Measurements from ENCODE around the gene ANKRD26. TPM values are rescaled to one million over a fixed set of nuclear protein-coding genes. Genes with fewer than 3 reads are reported as not detected.
A peak's percentile ranks its signal among the peaks of the same experiment; 100 is the strongest.

The ANKRD26 gene
- total and polyA plus RNA-seq, 9 of the 15 experiments (the other 6 are each of a cell fraction or from before 2014, with no cell fraction given), result 2.3 to 12.3 (median 4.9) TPM

DNA sequence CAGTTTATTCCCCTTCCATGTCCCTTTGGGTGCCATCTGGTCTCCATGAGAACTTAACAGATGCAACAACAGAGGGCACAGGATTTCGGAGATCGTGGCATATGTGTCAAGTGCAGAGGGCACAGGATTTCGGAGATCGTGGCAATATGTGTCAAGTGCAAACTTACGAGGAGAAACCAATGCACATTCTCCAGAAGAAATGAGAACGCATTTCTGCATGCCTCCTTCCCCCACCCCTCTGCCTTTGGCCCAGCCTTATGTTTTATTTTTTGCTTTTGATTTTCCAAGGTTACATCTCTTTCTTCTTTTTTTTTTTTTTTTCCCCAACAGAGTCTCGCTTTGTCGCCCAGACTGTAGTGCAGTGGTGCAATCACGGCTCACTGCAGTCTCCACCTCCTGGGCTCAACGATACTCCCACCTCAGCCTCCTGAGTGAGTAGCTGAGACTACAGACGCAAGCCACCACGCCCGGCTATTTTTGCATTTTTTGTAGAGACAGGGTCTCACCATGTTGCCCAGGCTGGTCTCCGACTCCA, 586 bp upstream of the ANKRD26 start (continued):
- TF ChIP-seq, protein P1, sequence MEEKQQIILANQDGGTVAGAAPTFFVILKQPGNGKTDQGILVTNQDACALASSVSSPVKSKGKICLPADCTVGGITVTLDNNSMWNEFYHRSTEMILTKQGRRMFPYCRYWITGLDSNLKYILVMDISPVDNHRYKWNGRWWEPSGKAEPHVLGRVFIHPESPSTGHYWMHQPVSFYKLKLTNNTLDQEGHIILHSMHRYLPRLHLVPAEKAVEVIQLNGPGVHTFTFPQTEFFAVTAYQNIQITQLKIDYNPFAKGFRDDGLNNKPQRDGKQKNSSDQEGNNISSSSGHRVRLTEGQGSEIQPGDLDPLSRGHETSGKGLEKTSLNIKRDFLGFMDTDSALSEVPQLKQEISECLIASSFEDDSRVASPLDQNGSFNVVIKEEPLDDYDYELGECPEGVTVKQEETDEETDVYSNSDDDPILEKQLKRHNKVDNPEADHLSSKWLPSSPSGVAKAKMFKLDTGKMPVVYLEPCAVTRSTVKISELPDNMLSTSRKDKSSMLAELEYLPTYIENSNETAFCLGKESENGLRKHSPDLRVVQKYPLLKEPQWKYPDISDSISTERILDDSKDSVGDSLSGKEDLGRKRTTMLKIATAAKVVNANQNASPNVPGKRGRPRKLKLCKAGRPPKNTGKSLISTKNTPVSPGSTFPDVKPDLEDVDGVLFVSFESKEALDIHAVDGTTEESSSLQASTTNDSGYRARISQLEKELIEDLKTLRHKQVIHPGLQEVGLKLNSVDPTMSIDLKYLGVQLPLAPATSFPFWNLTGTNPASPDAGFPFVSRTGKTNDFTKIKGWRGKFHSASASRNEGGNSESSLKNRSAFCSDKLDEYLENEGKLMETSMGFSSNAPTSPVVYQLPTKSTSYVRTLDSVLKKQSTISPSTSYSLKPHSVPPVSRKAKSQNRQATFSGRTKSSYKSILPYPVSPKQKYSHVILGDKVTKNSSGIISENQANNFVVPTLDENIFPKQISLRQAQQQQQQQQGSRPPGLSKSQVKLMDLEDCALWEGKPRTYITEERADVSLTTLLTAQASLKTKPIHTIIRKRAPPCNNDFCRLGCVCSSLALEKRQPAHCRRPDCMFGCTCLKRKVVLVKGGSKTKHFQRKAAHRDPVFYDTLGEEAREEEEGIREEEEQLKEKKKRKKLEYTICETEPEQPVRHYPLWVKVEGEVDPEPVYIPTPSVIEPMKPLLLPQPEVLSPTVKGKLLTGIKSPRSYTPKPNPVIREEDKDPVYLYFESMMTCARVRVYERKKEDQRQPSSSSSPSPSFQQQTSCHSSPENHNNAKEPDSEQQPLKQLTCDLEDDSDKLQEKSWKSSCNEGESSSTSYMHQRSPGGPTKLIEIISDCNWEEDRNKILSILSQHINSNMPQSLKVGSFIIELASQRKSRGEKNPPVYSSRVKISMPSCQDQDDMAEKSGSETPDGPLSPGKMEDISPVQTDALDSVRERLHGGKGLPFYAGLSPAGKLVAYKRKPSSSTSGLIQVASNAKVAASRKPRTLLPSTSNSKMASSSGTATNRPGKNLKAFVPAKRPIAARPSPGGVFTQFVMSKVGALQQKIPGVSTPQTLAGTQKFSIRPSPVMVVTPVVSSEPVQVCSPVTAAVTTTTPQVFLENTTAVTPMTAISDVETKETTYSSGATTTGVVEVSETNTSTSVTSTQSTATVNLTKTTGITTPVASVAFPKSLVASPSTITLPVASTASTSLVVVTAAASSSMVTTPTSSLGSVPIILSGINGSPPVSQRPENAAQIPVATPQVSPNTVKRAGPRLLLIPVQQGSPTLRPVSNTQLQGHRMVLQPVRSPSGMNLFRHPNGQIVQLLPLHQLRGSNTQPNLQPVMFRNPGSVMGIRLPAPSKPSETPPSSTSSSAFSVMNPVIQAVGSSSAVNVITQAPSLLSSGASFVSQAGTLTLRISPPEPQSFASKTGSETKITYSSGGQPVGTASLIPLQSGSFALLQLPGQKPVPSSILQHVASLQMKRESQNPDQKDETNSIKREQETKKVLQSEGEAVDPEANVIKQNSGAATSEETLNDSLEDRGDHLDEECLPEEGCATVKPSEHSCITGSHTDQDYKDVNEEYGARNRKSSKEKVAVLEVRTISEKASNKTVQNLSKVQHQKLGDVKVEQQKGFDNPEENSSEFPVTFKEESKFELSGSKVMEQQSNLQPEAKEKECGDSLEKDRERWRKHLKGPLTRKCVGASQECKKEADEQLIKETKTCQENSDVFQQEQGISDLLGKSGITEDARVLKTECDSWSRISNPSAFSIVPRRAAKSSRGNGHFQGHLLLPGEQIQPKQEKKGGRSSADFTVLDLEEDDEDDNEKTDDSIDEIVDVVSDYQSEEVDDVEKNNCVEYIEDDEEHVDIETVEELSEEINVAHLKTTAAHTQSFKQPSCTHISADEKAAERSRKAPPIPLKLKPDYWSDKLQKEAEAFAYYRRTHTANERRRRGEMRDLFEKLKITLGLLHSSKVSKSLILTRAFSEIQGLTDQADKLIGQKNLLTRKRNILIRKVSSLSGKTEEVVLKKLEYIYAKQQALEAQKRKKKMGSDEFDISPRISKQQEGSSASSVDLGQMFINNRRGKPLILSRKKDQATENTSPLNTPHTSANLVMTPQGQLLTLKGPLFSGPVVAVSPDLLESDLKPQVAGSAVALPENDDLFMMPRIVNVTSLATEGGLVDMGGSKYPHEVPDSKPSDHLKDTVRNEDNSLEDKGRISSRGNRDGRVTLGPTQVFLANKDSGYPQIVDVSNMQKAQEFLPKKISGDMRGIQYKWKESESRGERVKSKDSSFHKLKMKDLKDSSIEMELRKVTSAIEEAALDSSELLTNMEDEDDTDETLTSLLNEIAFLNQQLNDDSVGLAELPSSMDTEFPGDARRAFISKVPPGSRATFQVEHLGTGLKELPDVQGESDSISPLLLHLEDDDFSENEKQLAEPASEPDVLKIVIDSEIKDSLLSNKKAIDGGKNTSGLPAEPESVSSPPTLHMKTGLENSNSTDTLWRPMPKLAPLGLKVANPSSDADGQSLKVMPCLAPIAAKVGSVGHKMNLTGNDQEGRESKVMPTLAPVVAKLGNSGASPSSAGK (IDR thresholded peaks at IDR 0.05), result no peak
- TF ChIP-seq ZNF445 (CRISPR knock-in tag; IDR thresholded peaks at IDR 0.05; ENCODE audit: low read depth), result no peak
- no peak for TF ChIP-seq HMG20A (CRISPR knock-in tag; conservative IDR thresholded peaks at IDR 0.05)
- TF ChIP-seq EWSR1 (IDR thresholded peaks at IDR 0.05; ENCODE audit: borderline replicate concordance, low read depth, partially characterized antibody), result no peak
- TF ChIP-seq, protein P2, sequence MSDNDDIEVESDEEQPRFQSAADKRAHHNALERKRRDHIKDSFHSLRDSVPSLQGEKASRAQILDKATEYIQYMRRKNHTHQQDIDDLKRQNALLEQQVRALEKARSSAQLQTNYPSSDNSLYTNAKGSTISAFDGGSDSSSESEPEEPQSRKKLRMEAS (CRISPR knock-in tag; IDR thresholded peaks at IDR 0.05), result no peak
- TF ChIP-seq KAT8 (IDR thresholded peaks at IDR 0.05; ENCODE audit: low read depth), result no peak
- TF ChIP-seq FOXJ3 (CRISPR knock-in tag; IDR thresholded peaks at IDR 0.05), result no peak
- no peak for TF ChIP-seq CSDE1 (IDR thresholded peaks at IDR 0.05)
- no peak for TF ChIP-seq TEAD4 (IDR thresholded peaks at IDR 0.05; ENCODE audit: low read length)
- no peak for TF ChIP-seq TEAD4 (CRISPR knock-in tag; IDR thresholded peaks at IDR 0.05; ENCODE audit: borderline replicate concordance)
- TF ChIP-seq SMARCA4 (IDR thresholded peaks at IDR 0.05), result 0 out of 2 replicates have a peak, but pooled peaks have one; percentile 28
- no peak for TF ChIP-seq TEAD1 (CRISPR knock-in tag; IDR thresholded peaks at IDR 0.05)
- no peak for TF ChIP-seq FOXA3 (CRISPR knock-in tag; conservative IDR thresholded peaks at IDR 0.05 in 1 of 2, IDR thresholded peaks at IDR 0.05 in 1 of 2)
- TF ChIP-seq ETV6 (IDR thresholded peaks at IDR 0.05; ENCODE audit: borderline replicate concordance in 1 of 2, low read depth in 2 of 2, low read length in 1 of 2), result no peak
- TF ChIP-seq ETV6 (CRISPR knock-in tag; IDR thresholded peaks at IDR 0.05; ENCODE audit: borderline replicate concordance), result no peak
- no peak for TF ChIP-seq KLF10 (CRISPR knock-in tag; IDR thresholded peaks at IDR 0.05)
- TF ChIP-seq RBFOX2 (IDR thresholded peaks at IDR 0.05; ENCODE audit: low read depth, low read length), result no peak
- TF ChIP-seq KHSRP (IDR thresholded peaks at IDR 0.05), result no peak
- peak in 1 of 2 experiments; percentile 46; a peak in 2 of 4 replicates for TF ChIP-seq KDM1A (IDR thresholded peaks at IDR 0.05)

All from K562 (cell line).